GM19035 (cell line): ENCODE measurements around the gene HAUS5.
"Not testable (repeated sequence)": the region's sequence is repeated elsewhere in the genome, so short reads cannot be mapped to it uniquely, and the experiment has no call there.

Experiments
- ATAC-seq: cut with Tn5 transposase; IDR thresholded peaks from one replicate; pipeline ENCODE4 v1.9.1; 2021; ENCODE audit not compliant: unreplicated experiment

The HAUS5 gene

DNA sequence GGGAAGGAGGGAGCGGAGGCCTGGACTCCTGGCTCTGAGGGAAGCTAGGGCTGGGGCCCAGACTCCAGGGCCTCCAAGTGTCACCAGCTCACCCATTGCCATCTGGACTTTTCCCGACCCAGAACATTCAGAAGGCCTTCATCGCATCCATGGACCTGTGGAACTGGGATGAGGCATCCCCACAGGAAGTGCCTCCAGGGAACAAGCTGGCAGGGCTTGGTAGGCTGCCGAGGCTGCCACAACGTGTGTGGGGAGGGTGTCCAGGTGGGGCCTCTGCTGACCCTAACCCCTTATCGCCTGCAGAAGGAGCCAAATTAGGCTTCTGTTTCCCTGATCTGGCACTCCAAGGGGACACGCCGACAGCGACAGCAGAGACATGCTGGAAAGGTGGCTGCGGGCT lies 29.8 kb downstream of the HAUS5 start:
- no peak for ATAC-seq

DNA sequence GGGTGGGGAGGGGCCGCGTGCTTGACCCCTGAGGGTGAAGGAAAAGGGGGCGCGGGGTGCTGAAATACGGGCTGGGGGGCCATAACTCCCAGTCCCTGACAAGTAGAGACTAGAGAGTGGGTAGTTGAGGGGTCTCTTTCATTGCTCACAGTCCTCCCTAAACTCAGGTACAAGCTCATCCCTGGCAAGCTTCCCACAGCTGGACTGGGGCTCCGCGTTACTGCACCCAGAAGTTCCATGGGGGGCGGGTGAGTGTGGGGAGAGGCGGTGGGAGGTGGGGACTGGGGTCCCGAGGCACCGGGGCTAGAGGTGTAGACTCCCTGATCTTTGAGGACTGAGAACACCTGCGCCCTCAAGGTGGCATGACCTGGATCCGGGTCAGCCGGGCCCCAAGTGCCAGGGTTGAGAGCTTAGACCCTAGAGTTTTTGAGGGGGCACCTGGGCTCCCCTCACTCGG lies 30.3 kb downstream of the HAUS5 start:
- no peak for ATAC-seq

DNA sequence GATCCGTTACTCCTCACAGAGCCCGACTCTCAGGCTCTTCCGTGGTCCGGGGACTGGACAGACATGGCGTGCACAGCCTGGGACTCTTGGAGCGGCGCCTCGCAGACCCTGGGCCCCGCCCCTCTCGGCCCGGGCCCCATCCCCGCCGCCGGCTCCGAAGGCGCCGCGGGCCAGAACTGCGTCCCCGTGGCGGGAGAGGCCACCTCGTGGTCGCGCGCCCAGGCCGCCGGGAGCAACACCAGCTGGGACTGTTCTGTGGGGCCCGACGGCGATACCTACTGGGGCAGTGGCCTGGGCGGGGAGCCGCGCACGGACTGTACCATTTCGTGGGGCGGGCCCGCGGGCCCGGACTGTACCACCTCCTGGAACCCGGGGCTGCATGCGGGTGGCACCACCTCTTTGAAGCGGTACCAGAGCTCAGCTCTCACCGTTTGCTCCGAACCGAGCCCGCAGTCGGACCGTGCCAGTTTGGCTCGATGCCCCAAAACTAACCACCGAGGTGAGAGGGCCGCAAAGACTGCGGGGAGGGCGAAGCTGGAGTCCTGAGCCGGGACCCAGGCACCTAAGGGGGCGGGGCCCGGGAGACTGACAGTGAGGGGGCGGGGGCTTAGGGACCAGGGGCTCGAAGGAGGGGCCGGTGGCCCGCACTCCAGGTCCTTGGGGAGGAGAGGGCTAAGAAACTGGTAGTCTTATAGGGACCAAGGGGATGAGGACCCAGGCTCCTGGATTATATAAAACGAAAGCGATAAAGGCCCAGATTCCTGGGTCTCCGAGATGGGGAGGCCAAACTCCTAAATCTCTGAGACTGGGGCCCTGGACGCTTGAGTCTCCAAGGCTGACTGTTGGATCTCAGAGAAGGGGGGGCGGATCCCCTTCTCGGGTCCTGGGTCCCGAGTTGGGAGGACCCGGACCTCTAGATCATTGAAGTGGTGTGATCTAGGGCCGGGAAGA lies 31.0 kb downstream of the HAUS5 start:
- ATAC-seq, result peak; percentile 38

- ATAC-seq, result peak; percentile 64
Observed at GRCh38 chr19:35644206-35644986, 31.9 kb downstream of the HAUS5 start.

- ATAC-seq, result no peak
Observed at GRCh38 chr19:35644987-35645679, 32.6 kb downstream of the HAUS5 start.

- ATAC-seq, result no peak
Observed at GRCh38 chr19:35645680-35646511, 33.4 kb downstream of the HAUS5 start.

GRCh38 chr19:35648017-35648961 lies 35.8 kb downstream of the HAUS5 start, which contains the start of gene COX6B1:
COX6B1 (plus strand) TSS chr19:35648323; CDS start chr19:35651244, 2,921 bp downstream.
- peak; percentile 49 for ATAC-seq

DNA sequence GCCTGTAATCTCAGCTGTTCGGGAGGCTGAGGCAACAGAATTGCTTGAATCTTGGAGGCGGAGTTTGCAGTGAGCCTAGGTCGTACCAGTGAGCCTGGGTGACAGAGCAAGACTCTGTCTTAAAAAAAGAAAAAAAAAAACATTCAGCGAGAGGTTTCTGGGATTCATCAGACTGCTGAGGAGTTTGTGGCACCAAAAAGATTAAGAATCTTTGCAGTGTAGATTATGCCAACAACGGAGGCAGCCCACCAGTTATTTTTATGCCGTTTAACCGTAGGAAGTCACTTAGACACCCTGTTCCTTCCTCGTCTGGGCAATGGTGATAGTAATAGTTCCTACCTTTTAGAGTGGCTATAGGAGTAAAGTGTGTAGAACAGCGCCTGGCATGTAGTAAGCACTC lies 38.0 kb downstream of the HAUS5 start:
- ATAC-seq, result no peak

- ATAC-seq, result not testable (repeated sequence)
Observed at GRCh38 chr19:35654828-35655227, 42.3 kb downstream of the HAUS5 start.

GRCh38 chr19:35655600-35655999 lies 43.1 kb downstream of the HAUS5 start:
- no peak for ATAC-seq

DNA sequence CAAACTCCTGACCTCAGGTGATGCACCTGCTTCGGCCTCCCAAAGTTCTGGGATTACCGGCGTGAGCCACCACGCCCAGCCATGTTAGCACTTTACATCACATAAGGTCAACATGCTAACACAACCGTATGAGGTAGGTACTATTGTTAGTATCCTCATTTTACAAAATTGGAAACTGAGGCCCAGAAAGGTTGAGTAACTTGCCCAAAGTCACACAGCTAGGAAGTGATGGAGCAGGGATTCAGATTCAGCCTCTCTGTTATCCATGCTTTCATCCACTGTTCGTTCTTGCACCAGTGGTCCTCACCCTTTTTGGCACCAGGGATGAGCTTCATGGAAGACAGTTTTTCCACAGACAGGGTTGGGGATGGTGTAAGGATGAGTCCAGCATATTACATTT lies 44.2 kb downstream of the HAUS5 start:
- no peak for ATAC-seq

GRCh38 chr19:35657904-35658700 lies 45.6 kb downstream of the HAUS5 start:
- ATAC-seq, result no peak

- ATAC-seq, result no peak
Observed at GRCh38 chr19:35661995-35662340, 49.4 kb downstream of the HAUS5 start.

GRCh38 chr19:35663981-35664380 lies 51.4 kb downstream of the HAUS5 start:
- ATAC-seq, result no peak

DNA sequence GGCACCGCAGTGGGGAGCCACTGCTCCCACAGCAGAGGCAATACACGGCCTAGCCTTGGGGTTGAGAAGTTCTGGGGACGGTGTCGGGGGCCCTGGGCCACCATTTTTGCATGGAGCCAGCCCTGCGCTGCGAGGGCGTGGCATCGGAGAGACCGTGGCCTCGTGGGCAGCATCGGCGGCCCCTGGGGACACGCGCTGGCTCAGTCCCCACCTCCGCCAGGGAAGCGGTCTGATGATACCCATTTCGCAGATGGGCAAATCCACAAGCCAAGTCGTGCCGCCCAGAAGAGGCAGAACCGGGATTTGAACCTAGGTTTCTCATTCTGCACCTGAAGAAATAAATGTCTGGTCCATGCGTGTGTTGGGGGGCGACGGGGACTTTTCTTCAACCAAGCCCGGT lies 52.6 kb downstream of the HAUS5 start:
- ATAC-seq, result no peak

DNA sequence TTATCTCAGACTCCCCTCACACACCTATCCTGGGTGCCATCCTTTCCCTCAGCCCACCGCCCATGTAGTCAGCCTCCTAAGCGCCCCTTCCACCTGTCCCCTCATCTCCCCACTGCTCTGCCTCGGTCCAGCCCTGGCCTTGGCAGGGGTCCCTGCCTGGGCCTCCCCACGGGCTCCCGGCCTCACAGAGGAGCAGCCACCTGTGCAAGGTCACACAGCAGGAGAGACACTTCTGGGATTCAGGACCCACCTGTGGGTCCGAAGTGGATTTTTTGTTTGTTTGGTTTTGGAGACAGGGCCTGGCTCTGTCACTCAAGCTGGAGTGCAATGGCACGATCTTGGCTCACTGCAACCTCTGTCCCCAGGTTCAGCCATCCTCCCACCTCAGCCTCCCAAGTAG lies 53.1 kb downstream of the HAUS5 start:
- ATAC-seq, result no peak

- no peak for ATAC-seq
Observed at GRCh38 chr19:35666251-35666913, 53.8 kb downstream of the HAUS5 start, which contains the start of gene UPK1A. UPK1A (plus strand) TSS chr19:35666517; CDS start chr19:35666813, 296 bp downstream.

GRCh38 chr19:35669566-35669965 lies 57.0 kb downstream of the HAUS5 start:
- no peak for ATAC-seq
